ENCODE data around the gene DCHS1. TPM values are rescaled to one million over a fixed set of nuclear protein-coding genes. Genes with fewer than 3 reads are reported as not detected.

The DCHS1 gene
- total and polyA plus RNA-seq, 4 donors = 6.0 to 39.9 (median 11.5) TPM

GRCh38 chr11:6663794-6664469, 8.3 kb upstream of the DCHS1 start:
- 62 to 91% methylated on average over 3 of the region's 3 CpGs for WGBS, 2 donors
- ATAC-seq (ENCODE audit: insufficient read depth, low FRiP score) (no peak), DNase-seq (no peak)
- H3K9ac ChIP-seq (ENCODE audit: insufficient read depth in 1 of 2, low read length in 2 of 2) = no peak overlapping the region
- TF ChIP-seq CTCF (IDR thresholded peaks at IDR 0.05; ENCODE audit: control extremely low read depth, extremely low read depth) = no peak
- no peaks in the 10 kb centered on the region for H3K36me3 ChIP-seq (ENCODE audit: control insufficient read depth in 4 of 4, insufficient read depth in 4 of 4, low read length in 4 of 4)
- H3K4me3 ChIP-seq = no peak overlapping the region
- H3K9me3 ChIP-seq (ENCODE audit: control insufficient read depth in 4 of 4, insufficient read depth in 3 of 4, low read length in 3 of 4) = no peaks in the 10 kb centered on the region
- no peaks in the 10 kb centered on the region for H3K27me3 ChIP-seq (ENCODE audit: control insufficient read depth in 3 of 3, insufficient read depth in 3 of 3, low read length in 2 of 3)
- no peak overlapping the region for H3K27ac ChIP-seq (ENCODE audit: low read depth in 1 of 2, low read length in 1 of 2)
- no peaks in the 10 kb centered on the region for H3K4me1 ChIP-seq (ENCODE audit: control insufficient read depth in 5 of 5, insufficient read depth in 5 of 5, low read length in 5 of 5)

- H3K27ac ChIP-seq (ENCODE audit: low read depth in 1 of 2, low read length in 1 of 2) = no peak overlapping the region
- ATAC-seq (ENCODE audit: insufficient read depth, low FRiP score) = no peak
- H3K9me3 ChIP-seq (ENCODE audit: control insufficient read depth in 4 of 4, insufficient read depth in 3 of 4, low read length in 3 of 4) = no peaks in the 10 kb centered on the region
- 85 to 94% methylated on average over 3 of the region's 3 CpGs for whole genome bisulfite sequencing, 2 donors
- DNase-seq = no peak
- TF ChIP-seq CTCF (IDR thresholded peaks at IDR 0.05; ENCODE audit: control extremely low read depth, extremely low read depth) = no peak
- H3K27me3 ChIP-seq (ENCODE audit: control insufficient read depth in 3 of 3, insufficient read depth in 3 of 3, low read length in 2 of 3) = no peaks in the 10 kb centered on the region
- no peaks in the 10 kb centered on the region for H3K36me3 ChIP-seq (ENCODE audit: control insufficient read depth in 4 of 4, insufficient read depth in 4 of 4, low read length in 4 of 4)
- H3K4me1 ChIP-seq (ENCODE audit: control insufficient read depth in 5 of 5, insufficient read depth in 5 of 5, low read length in 5 of 5) = peaks cover 0 to 12% (median 3%) of the 10 kb centered on the region in 5 donors
- H3K9ac ChIP-seq (ENCODE audit: insufficient read depth in 1 of 2, low read length in 2 of 2) = no peak overlapping the region
- no peak overlapping the region for H3K4me3 ChIP-seq
These were observed 5.1 kb upstream of the DCHS1 start for GRCh38 chr11:6660712-6661111.

DNA sequence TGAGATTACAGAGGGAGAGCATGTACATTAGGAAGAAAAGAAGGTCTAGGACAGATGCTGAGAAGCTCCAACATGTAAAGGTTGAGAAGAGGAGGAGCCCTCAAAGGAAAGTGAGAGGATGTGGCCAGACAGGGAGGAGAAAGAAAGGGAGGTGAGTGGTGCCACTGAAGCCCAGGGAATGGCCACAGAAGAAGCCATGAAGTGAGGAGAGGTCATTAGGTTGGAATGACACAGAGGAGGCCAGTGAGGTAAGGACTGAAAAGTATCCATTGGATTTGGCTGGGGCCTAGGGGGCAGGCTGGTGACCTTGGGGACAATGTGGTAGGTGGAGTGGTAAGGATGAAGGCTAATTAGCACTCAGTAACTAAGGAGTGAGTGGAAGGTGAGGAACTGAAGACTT, 3.0 kb upstream of the DCHS1 start:
- no peaks in the 10 kb centered on the region for H3K27me3 ChIP-seq (ENCODE audit: control insufficient read depth in 3 of 3, insufficient read depth in 3 of 3, low read length in 2 of 3)
- ATAC-seq (ENCODE audit: insufficient read depth, low FRiP score) = no peak

More for the DNA sequence above, 3.0 kb upstream of the DCHS1 start:
- Histone ChIP-seq H3K9me3 (ENCODE audit: control insufficient read depth in 4 of 4, insufficient read depth in 3 of 4, low read length in 3 of 4) (no peaks in the 10 kb centered on the region), H3K27ac (ENCODE audit: low read depth in 1 of 2, low read length in 1 of 2) (no peak overlapping the region), H3K4me1 (ENCODE audit: control insufficient read depth in 5 of 5, insufficient read depth in 5 of 5, low read length in 5 of 5) (peaks cover 0 to 24% (median 5%) of the 10 kb centered on the region in 5 donors), H3K9ac (ENCODE audit: insufficient read depth in 1 of 2, low read length in 2 of 2) (no peak overlapping the region), H3K4me3 (no peak overlapping the region), H3K36me3 (ENCODE audit: control insufficient read depth in 4 of 4, insufficient read depth in 4 of 4, low read length in 4 of 4) (peaks cover 0 to 4% (median 0%) of the 10 kb centered on the region in 4 donors)
- TF ChIP-seq CTCF (IDR thresholded peaks at IDR 0.05; ENCODE audit: control extremely low read depth, extremely low read depth) = no peak
- DNase-seq = no peak
